Urinary bladder (tissue), 4 donors: Measurements from ENCODE around the gene ICOS. TPM values are rescaled to one million over a fixed set of nuclear protein-coding genes. Genes with fewer than 3 reads are reported as not detected.

Source experiments
- DNase-seq: peaks from one replicate; pipeline ENCODE4 v3.0.0-alpha.2; 2015; ENCODE audit errors: extremely low spot score
- H3K27ac ChIP-seq: one replicate; pipeline ENCODE4 v1.5.1; 2013; ENCODE audit warnings: low read depth, mild to moderate bottlenecking, moderate library complexity
- H3K36me3 ChIP-seq: one replicate; pipeline ENCODE4 v1.6.1; 2013; ENCODE audit warnings: mild to moderate bottlenecking, moderate library complexity; ENCODE audit not compliant: insufficient read depth
- H3K4me1 ChIP-seq: one replicate; pipeline ENCODE4 v1.6.1; 2013; ENCODE audit warnings: mild to moderate bottlenecking, moderate library complexity; ENCODE audit not compliant: insufficient read depth
- H3K4me3 ChIP-seq: one replicate; pipeline ENCODE4 v1.5.1; 2013; ENCODE audit warnings: low read depth, low read length
- WGBS: extraction: QIAGEN DNeasy Blood & Tissue Kit; methylation state at CpG from one replicate; pipeline ENCODE4 v1.1.7; 2013; 5-methylcytosine and 5-hydroxymethylcytosine counted together
- polyA plus RNA-seq: library from polyadenylated mRNA; stranded (reverse); fragments of 200-250 nt; gene quantifications from one replicate; pipeline ENCODE4 v1.2.3, GENCODE V29; 2013
- total RNA-seq: library from RNA; depleted of rRNA; stranded (reverse); fragments of >200 nt; gene quantifications from one replicate; pipeline ENCODE4 v1.2.3, GENCODE V29; 2014
- donor health status: healthy with polysubstance abuse.
- donor health status: healthy.

ICOS gene
- 0.21 TPM for total RNA-seq
- 0.14 TPM for polyA plus RNA-seq

- WGBS, result 61% methylated on average over 5 of the region's 5 CpGs
- no peak within 1 kb of the TSS for H3K4me3 ChIP-seq
Measured at GRCh38 chr2:203936535-203936934, at the start of gene ICOS. ICOS (plus strand) TSS chr2:203936763; CDS start chr2:203936815, 52 bp downstream.

GRCh38 chr2:203887677-203888076 is 48.9 kb upstream of the ICOS start:
- H3K36me3 ChIP-seq, result no peaks in the 10 kb centered on the region
- H3K4me3 ChIP-seq, result no peak overlapping the region
- H3K4me1 ChIP-seq, result no peaks in the 10 kb centered on the region
- H3K27ac ChIP-seq, result no peak overlapping the region
- no peak for DNase-seq

More at GRCh38 chr2:203936535-203936934, at the start of gene ICOS:
- Histone ChIP-seq H3K4me1 (no peaks in the 10 kb centered on the region), H3K27ac (no peak within 1 kb of the TSS), H3K36me3 (no peaks in the 10 kb centered on the region)
- no peak for DNase-seq

DNA sequence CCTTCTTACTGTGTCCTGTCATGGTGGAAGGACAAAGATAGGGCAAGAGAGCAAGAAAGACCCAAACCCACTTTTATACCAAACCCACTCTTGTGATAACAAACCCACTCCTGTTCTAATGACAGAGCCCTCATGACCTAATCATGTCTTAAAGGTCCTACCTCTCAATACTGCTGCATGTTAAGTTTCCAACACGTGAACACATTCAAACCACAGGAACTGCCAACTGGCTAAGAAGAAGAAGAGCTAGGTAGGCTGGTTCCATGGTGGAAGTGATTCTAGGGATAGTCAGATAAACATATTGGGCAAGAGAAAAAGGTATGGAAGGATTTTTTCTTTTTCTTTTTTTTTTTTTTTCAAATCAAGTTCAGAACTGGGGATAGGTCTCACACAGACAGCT is 47.0 kb upstream of the ICOS start:
- no peak overlapping the region for H3K4me3 ChIP-seq
- DNase-seq, result no peak
- 92% methylated on average over 1 of the region's 1 CpG for WGBS
- no peaks in the 10 kb centered on the region for H3K4me1 ChIP-seq
- no peak overlapping the region for H3K27ac ChIP-seq
- H3K36me3 ChIP-seq, result no peaks in the 10 kb centered on the region

GRCh38 chr2:203889944-203890343 is 46.6 kb upstream of the ICOS start:
- H3K36me3 ChIP-seq, result no peaks in the 10 kb centered on the region
- no peak overlapping the region for H3K27ac ChIP-seq
- DNase-seq, result no peak
- WGBS, result 97% methylated on average over 1 of the region's 1 CpG
- H3K4me3 ChIP-seq, result no peak overlapping the region
- no peaks in the 10 kb centered on the region for H3K4me1 ChIP-seq

- no peak for DNase-seq
Measured at GRCh38 chr2:203890733-203891132, 45.8 kb upstream of the ICOS start.

DNA sequence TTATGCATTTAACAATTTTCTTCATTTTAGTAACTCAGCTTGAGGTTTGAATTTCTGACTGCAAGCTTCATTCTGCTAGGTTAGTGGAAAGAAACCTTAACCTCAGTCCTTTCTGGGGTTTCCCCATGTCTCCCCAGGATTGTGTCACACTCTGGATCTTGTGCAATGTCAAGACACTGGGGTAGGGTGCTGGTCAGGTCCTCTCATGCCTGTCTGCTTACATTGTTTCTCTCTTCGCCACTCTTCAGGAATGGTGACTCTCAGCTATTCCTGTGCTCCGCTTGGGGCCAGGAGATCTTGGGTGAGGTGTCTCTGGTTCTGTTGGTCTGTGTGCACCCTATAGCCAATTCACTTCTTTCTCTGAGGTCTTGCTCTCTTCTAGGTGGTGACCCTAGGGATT is 45.1 kb upstream of the ICOS start:
- Histone ChIP-seq H3K36me3 (no peaks in the 10 kb centered on the region), H3K4me1 (no peaks in the 10 kb centered on the region), H3K27ac (no peak overlapping the region), H3K4me3 (no peak overlapping the region)
- 98% methylated on average over 2 of the region's 2 CpGs for WGBS
- DNase-seq, result no peak

More at GRCh38 chr2:203890733-203891132, 45.8 kb upstream of the ICOS start:
- Histone ChIP-seq H3K27ac (no peak overlapping the region), H3K4me1 (no peaks in the 10 kb centered on the region), H3K4me3 (no peak overlapping the region), H3K36me3 (no peaks in the 10 kb centered on the region)
- WGBS, result 64% methylated on average over 1 of the region's 1 CpG

GRCh38 chr2:203892207-203892606 is 44.4 kb upstream of the ICOS start:
- WGBS, result 91% methylated on average over 4 of the region's 4 CpGs
- Histone ChIP-seq H3K36me3 (no peaks in the 10 kb centered on the region), H3K4me3 (no peak overlapping the region), H3K27ac (no peak overlapping the region), H3K4me1 (no peaks in the 10 kb centered on the region)
- DNase-seq, result no peak

GRCh38 chr2:203893401-203893800 is 43.2 kb upstream of the ICOS start:
- no peak overlapping the region for H3K27ac ChIP-seq
- DNase-seq, result no peak
- no peak overlapping the region for H3K4me3 ChIP-seq
- no peaks in the 10 kb centered on the region for H3K4me1 ChIP-seq
- H3K36me3 ChIP-seq, result no peaks in the 10 kb centered on the region

GRCh38 chr2:203893840-203894239 is 42.7 kb upstream of the ICOS start:
- Histone ChIP-seq H3K4me1 (no peaks in the 10 kb centered on the region), H3K36me3 (no peaks in the 10 kb centered on the region), H3K27ac (no peak overlapping the region), H3K4me3 (no peak overlapping the region)
- no peak for DNase-seq
- WGBS, result 64% methylated on average over 7 of the region's 7 CpGs

GRCh38 chr2:203894262-203894661 is 42.3 kb upstream of the ICOS start:
- Histone ChIP-seq H3K4me1 (no peaks in the 10 kb centered on the region), H3K27ac (no peak overlapping the region), H3K36me3 (no peaks in the 10 kb centered on the region), H3K4me3 (no peak overlapping the region)
- WGBS, result 93% methylated on average over 1 of the region's 1 CpG
- DNase-seq, result no peak

DNA sequence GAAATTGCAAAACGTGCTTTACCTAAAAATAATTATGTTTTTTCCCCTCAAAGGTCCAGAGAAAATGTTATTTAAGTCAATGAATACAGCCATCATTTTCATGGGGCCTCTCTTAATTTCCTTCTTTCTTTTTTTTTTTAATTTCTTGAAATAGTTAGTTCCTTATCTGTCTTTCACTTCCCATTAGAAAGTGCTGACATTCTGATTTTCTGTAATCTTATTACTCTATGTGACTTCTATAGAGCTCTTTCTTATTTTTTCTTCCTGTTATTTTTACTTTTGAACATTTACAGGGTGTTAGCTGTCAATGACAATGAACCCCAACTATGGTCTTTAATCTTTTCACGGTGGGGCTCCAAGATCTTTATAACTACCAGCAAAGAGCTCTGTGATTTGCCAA is 39.0 kb upstream of the ICOS start:
- Histone ChIP-seq H3K4me3 (no peak overlapping the region), H3K4me1 (no peaks in the 10 kb centered on the region), H3K36me3 (no peaks in the 10 kb centered on the region), H3K27ac (no peak overlapping the region)
- WGBS, result 51% methylated on average over 2 of the region's 2 CpGs
- no peak for DNase-seq

- no peaks in the 10 kb centered on the region for H3K4me1 ChIP-seq
- no peak for DNase-seq
- WGBS, result 44% methylated on average over 2 of the region's 2 CpGs
- no peak overlapping the region for H3K27ac ChIP-seq
- H3K36me3 ChIP-seq, result no peaks in the 10 kb centered on the region
- H3K4me3 ChIP-seq, result no peak overlapping the region
Measured at GRCh38 chr2:203898657-203899056, 37.9 kb upstream of the ICOS start.

- DNase-seq, result no peak
- no peak overlapping the region for H3K27ac ChIP-seq
Measured at GRCh38 chr2:203900253-203900652, 36.3 kb upstream of the ICOS start.

GRCh38 chr2:203904022-203904421 is 32.5 kb upstream of the ICOS start:
- H3K4me3 ChIP-seq, result no peak overlapping the region
- no peak for DNase-seq
- H3K4me1 ChIP-seq, result no peaks in the 10 kb centered on the region
- H3K27ac ChIP-seq, result no peak overlapping the region
- WGBS, result 98% methylated on average over 4 of the region's 4 CpGs
- H3K36me3 ChIP-seq, result no peaks in the 10 kb centered on the region

More at GRCh38 chr2:203900253-203900652, 36.3 kb upstream of the ICOS start:
- no peaks in the 10 kb centered on the region for H3K36me3 ChIP-seq
- no peaks in the 10 kb centered on the region for H3K4me1 ChIP-seq
- H3K4me3 ChIP-seq, result no peak overlapping the region
- WGBS, result 51% methylated on average over 2 of the region's 2 CpGs

- no peaks in the 10 kb centered on the region for H3K4me1 ChIP-seq
Measured at GRCh38 chr2:203905656-203906055, 30.9 kb upstream of the ICOS start.

More at GRCh38 chr2:203905656-203906055, 30.9 kb upstream of the ICOS start:
- DNase-seq, result no peak
- no peak overlapping the region for H3K27ac ChIP-seq
- H3K36me3 ChIP-seq, result no peaks in the 10 kb centered on the region
- H3K4me3 ChIP-seq, result no peak overlapping the region
